ENCODE measurements around the gene KIAA1191.

Gene KIAA1191

GRCh38 chr5:176389135-176390123 lies 27.9 kb upstream of the KIAA1191 start:
- DNase-seq (ENCODE audit: low read depth) = no peak

GRCh38 chr5:176388444-176389134 lies 27.0 kb upstream of the KIAA1191 start, which contains the start of the genes HIGD2A and NOP16:
Gene HIGD2A (plus strand): TSS chr5:176388751. CDS start chr5:176388820, 69 bp downstream.
Gene NOP16 (minus strand): TSS chr5:176388598. CDS start chr5:176388539, 59 bp downstream.
- peak; percentile 98 for DNase-seq (ENCODE audit: low read depth)

DNA sequence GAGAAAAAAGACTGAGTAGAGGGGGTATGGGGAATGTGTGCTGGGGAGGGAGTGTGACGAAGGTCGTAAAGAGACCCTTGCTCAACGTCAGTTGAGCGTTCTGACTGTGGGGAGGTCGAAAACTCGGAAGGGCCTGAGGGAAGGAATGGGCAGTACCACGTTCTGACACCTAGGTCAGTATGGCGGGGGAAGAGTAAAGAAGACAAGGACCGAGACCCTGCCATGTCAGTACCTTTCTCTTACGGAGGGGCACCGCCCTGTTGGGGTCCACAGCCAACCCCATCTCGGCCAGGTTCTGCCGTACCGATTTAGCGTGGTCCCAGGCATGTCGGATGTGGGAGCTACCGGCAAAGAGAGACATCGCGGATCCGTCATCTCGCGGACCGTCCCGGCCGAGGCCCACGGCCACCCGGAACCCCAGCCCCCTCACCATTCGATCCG lies 26.5 kb upstream of the KIAA1191 start:
- no peak for DNase-seq (ENCODE audit: low read depth)

DNA sequence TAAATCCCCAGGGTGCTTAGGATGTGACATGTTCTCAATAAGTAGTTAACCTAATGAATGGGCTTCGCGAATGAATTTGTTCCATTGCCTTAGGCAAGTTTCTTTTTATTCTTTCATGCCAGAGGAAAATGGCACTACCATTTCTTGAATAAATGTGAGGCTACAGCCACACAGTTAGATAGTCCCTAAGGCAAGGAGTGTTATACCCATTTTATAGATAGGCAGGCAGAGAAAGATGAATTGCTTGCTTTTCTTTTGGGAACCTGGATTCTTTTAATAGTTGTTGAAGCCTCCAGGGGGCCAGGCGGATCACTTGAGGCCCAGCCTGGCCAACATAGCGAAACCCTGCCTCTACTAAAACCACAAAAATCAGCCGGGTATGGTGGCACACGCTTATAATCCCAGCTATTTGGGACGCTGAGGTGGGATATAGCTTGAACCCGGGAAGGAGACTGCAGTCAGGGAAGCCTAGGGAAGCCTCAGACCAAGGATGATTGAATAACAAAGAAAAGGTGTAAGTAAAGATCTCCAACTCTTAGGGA lies 25.9 kb upstream of the KIAA1191 start:
- DNase-seq (ENCODE audit: low read depth) = no peak

GRCh38 chr5:176386491-176386890 lies 24.9 kb upstream of the KIAA1191 start:
- DNase-seq (ENCODE audit: low read depth) = no peak

DNA sequence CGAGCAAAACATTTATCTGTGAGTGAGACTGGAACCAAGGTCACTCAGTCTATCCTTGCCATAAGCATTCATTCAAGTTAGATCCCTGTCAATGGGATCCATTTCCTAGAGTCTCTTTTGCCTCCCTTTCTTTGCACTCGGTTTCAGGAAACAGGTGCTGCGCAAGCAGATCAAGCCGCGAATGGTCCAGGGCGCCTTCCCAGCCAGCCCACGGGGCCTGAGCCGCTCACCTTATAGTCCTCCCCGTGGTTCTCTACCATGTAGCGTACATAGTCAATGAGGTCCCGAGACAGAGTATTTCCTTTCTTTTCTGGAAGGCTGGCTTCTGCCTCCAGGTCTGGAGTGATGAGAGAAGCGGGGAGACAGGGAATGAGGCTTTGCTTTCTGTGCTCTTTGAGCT lies 23.4 kb upstream of the KIAA1191 start:
- DNase-seq (ENCODE audit: low read depth) = no peak

DNA sequence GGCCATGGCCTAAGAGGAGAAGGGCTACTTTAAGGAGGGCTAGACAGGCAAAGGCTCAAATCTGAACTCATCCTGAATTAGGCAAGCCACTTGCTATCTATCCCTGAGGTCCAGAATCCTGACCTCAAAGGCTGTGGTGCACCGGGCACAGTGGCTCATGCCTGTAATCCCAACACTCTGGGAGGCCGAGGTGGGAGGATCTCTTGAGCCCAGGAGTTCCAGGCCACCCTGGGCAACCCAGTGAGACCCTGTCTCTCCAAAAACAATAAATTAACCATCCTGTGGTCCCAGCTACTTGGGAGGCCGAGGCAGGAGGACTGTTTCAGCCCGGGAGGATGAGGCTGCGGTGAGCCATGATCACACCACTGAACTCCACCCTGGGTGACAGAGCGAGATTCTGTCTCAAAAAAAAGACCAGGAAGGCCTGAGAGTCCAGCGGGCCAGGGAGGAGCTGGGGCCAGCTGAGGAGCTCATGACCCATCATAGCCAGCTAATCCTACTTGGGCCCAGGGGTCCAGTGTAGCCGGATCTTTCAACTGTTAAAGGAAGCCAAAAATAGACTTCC lies 22.9 kb upstream of the KIAA1191 start:
- DNase-seq (ENCODE audit: low read depth) = no peak

DNA sequence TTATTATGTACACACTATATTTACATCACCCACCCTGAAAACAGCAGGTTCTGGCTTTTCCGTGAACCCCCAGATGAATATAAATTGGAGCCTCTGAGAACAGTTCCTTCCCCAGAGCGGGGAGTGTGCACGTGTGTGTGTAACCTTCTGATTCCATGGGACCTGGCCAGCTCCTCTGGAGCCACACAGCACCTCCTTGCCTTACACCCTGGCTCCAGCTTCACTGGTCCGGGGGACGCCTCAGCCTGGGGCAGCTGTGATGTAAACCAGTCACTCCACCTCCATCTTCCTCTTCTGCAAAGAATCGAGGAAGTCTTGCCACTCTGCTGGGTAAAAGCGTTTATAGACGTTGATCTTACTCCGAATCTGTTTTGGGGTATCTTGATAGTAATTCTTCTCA lies 22.4 kb upstream of the KIAA1191 start:
- DNase-seq (ENCODE audit: low read depth) = no peak

GRCh38 chr5:176383248-176383905 lies 21.8 kb upstream of the KIAA1191 start:
- no peak for DNase-seq (ENCODE audit: low read depth)

DNA sequence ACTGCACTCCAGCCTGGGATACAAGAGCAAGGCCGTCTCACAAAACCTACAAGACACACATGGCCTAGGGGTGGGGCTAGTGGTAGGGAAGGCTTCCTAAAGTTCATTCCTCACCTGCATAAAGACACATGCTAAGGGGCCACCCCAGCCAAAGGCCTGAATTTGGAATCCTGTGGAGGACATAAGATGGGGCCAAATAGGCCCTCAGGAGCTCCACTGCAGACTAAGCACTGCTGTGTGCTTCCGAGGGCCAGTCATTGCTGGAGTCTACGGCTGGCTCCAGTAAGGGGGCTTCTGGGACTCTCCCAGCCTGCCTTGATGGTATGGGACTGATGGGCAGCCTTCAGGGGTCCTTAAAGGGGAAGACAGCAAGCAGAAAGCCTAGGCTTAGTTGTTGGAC lies 21.2 kb upstream of the KIAA1191 start:
- no peak for DNase-seq (ENCODE audit: low read depth)

- DNase-seq (ENCODE audit: low read depth) = no peak
Observed at GRCh38 chr5:176381979-176382378, 20.4 kb upstream of the KIAA1191 start.

DNA sequence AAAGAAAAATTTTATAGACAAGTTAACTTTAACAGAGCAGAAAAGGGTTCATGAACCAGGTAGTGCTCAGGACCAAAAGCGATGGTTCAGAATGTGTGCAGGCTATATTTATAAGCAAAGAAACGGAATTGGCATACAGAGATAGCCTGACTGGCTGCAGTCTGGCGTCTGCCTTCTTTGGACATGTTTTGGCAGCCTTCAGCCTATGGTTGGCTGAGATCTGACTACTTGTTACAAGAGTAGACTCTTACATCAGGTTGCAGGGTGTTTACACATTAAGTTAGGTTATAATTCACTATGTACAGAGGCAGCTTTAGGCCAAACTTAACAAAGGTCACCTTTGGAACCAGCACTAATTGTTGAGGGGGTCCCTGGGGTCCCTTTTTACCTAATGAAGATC lies 19.9 kb upstream of the KIAA1191 start:
- DNase-seq (ENCODE audit: low read depth) = no peak

- no peak for DNase-seq (ENCODE audit: low read depth)
Observed at GRCh38 chr5:176379881-176380280, 18.3 kb upstream of the KIAA1191 start.

DNA sequence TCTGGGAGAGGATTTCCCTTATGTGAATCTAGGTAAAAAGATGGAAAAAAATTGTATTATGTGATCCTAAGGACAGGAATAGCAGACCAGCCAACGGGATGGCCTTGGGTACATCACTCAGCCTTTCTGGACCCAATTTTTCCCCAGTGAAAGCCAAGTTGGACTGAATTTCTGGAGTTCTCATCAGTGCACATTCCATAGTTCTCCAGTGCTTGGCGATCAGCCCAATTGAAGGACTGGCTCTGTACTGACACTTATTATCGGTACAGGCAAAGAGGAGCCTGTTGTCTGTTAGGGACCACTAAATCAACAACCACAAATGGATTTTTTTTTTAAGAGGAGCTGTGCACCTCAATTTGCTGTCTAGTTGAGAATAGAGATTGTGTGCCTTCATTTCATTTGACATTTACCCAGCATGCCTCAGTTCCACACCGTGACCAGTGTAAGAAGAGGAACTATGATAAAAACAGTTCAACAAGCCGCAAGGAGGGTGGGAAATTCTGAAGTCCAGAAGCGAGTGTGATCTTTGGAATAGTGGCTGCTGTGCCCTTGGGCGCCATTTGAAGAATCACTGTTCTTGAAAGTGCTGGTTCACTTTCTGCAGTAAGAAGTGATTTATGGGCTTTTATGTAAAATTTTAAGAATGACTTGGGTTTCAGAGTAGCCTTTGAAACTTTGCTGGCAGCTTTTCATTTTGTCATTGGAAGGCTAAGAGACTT lies 11.7 kb upstream of the KIAA1191 start:
- no peak for DNase-seq (ENCODE audit: low read depth)

DNA sequence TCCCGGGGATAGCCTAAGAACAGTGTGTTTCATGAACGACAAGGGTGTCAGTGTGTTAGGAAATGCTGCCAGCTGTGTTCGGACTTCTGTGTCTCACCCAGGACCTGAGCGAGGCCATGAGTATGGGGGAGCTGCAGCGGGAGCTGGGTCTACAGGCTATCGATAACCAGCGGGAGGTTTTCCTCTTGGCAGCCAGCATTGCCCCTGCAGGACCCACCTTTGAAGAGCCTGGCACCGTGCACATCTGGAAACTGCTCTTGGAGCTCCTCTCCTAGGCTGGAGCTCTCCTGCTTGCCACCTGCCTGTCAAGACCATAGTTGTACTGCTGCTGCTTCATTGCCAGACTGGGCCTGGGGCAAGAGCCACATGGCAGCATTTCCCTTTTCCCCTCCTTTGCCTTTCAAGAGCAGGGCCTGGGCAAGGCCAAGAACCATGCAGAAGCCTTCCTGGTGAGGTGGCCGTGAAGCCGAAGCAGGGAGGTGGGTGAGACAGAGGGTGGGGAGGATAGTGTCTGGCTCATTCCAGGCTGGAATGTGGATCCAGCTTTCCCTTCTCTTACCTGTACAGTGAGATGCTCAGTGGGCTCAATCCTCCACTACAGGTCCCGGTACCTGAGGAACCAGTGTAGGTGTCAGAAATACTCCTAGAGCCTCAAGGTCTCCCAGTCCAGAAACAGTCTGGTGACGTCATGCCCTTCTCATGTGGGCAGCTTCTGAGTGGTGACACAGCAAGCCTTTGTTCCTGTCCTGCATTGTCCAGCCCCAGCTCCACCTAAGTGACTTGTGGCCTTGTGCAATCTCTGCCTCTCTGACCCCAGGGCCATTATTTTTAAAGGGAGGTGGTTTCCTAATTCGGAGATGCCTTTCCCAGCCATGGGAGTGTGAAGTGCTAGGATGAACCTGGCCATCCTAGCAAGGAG lies 10.3 kb upstream of the KIAA1191 start:
- DNase-seq (ENCODE audit: low read depth) = no peak

- no peak for DNase-seq (ENCODE audit: low read depth)
Observed at GRCh38 chr5:176369934-176370711, 8.6 kb upstream of the KIAA1191 start.

- DNase-seq (ENCODE audit: low read depth) = no peak
Observed at GRCh38 chr5:176368726-176369125, 7.2 kb upstream of the KIAA1191 start.

- DNase-seq (ENCODE audit: low read depth) = no peak
Observed at GRCh38 chr5:176366232-176366894, 4.8 kb upstream of the KIAA1191 start.
